DMS153 (cell line): Measurements from ENCODE around the gene MED8.

ENCODE experiments used
- DNase-seq: peaks from one replicate; lab custom pipeline; 2025; lab: John Stamatoyannopoulos, UW

Gene MED8

GRCh38 chr1:43358746-43359693 lies 30.6 kb downstream of the MED8 start, which contains the start of gene CDC20:
TSS of gene CDC20 (plus strand) at chr1:43358981. CDS start at chr1:43359216, 235 bp downstream.
- DNase-seq = peak; percentile 99

GRCh38 chr1:43358121-43358745 lies 31.4 kb downstream of the MED8 start:
- DNase-seq = peak; percentile 41

- DNase-seq = no peak
Observed at GRCh38 chr1:43357251-43357650, 32.3 kb downstream of the MED8 start.

GRCh38 chr1:43354936-43355335 lies 34.7 kb downstream of the MED8 start:
- DNase-seq = no peak

GRCh38 chr1:43354471-43354870 lies 35.1 kb downstream of the MED8 start:
- DNase-seq = no peak

GRCh38 chr1:43352881-43353280 lies 36.7 kb downstream of the MED8 start:
- no peak for DNase-seq

GRCh38 chr1:43352351-43352705 lies 37.3 kb downstream of the MED8 start:
- no peak for DNase-seq

- DNase-seq = no peak
Observed at GRCh38 chr1:43351421-43352350, 37.9 kb downstream of the MED8 start.

- no peak for DNase-seq
Observed at GRCh38 chr1:43350976-43351375, 38.6 kb downstream of the MED8 start.

GRCh38 chr1:43349594-43350306 lies 39.9 kb downstream of the MED8 start:
- DNase-seq = no peak

- DNase-seq = peak; percentile 93
Observed at GRCh38 chr1:43348809-43349593, 40.6 kb downstream of the MED8 start.

GRCh38 chr1:43348343-43348808 lies 41.2 kb downstream of the MED8 start:
- DNase-seq = peak; percentile 83

GRCh38 chr1:43346636-43347035 lies 43.0 kb downstream of the MED8 start:
- DNase-seq = no peak

- DNase-seq = no peak
Observed at GRCh38 chr1:43345120-43345519, 44.5 kb downstream of the MED8 start.

GRCh38 chr1:43344267-43344850 lies 45.2 kb downstream of the MED8 start:
- no peak for DNase-seq

- DNase-seq = no peak
Observed at GRCh38 chr1:43340559-43340958, 49.0 kb downstream of the MED8 start.

- no peak for DNase-seq
Observed at GRCh38 chr1:43339584-43340232, 49.9 kb downstream of the MED8 start.

- DNase-seq = no peak
Observed at GRCh38 chr1:43338001-43338400, 51.6 kb downstream of the MED8 start.

- no peak for DNase-seq
Observed at GRCh38 chr1:43337588-43337987, 52.0 kb downstream of the MED8 start, which contains the start of gene MPL. TSS of gene MPL (plus strand) at chr1:43337818. CDS start at chr1:43337849, 31 bp downstream.
